ENCODE measurements around the gene MARCHF10.

The MARCHF10 gene

GRCh38 chr17:62809656-62810055, 1.5 kb upstream of the MARCHF10 start:
- no peak overlapping the region for H3K23ac ChIP-seq (ENCODE audit: low read length in 2 of 2)
- no peak overlapping the region for H3K27ac ChIP-seq (ENCODE audit: low read length, poor library complexity, severe bottlenecking)

GRCh38 chr17:62808576-62808970, 459 bp upstream of the MARCHF10 start:
- no peak overlapping the region for H2AK5ac ChIP-seq (ENCODE audit: low read length, severe bottlenecking)
- no peak overlapping the region for H2BK5ac ChIP-seq (ENCODE audit: low read depth, low read length, poor library complexity, severe bottlenecking)
- no peaks in the 10 kb centered on the region for H3K36me3 ChIP-seq (ENCODE audit: control insufficient read depth in 1 of 2, insufficient read depth in 2 of 2, low read depth in 1 of 2, low read length in 2 of 2)
- H2BK12ac ChIP-seq (ENCODE audit: low read length in 2 of 2) = no peak overlapping the region
- H4K91ac ChIP-seq (ENCODE audit: low read length) = no peak overlapping the region
- no peak for DNase-seq
- H3K4ac ChIP-seq (ENCODE audit: low read depth in 1 of 2, low read length in 2 of 2) = no peak overlapping the region
- no peak overlapping the region for H2BK15ac ChIP-seq (ENCODE audit: low read depth, poor library complexity, severe bottlenecking)
- no peaks in the 10 kb centered on the region for H3K79me1 ChIP-seq (replicated peaks; ENCODE audit: low read length, poor library complexity, severe bottlenecking)
- no peak overlapping the region for H2BK120ac ChIP-seq (ENCODE audit: low read depth, low read length)
- H2AFZ ChIP-seq (ENCODE audit: low read depth, low read length) = no peak overlapping the region
- no peak overlapping the region for H3K14ac ChIP-seq (ENCODE audit: low read length in 2 of 2)
- H3K27me3 ChIP-seq (ENCODE audit: control insufficient read depth in 1 of 2, insufficient read depth in 1 of 2, low read length in 2 of 2) = peaks cover 0 to 4% of the 10 kb centered on the region in 2 experiments
- H3K27ac ChIP-seq (ENCODE audit: low read length, poor library complexity, severe bottlenecking) = no peak overlapping the region
- no peak overlapping the region for H4K8ac ChIP-seq (ENCODE audit: low read length)
- WGBS = 81% methylated on average over 10 of the region's 10 CpGs
- no peak overlapping the region for H3K4me3 ChIP-seq (ENCODE audit: insufficient read depth in 1 of 2, low read depth in 1 of 2, low read length in 2 of 2)
- H3K4me1 ChIP-seq (ENCODE audit: control insufficient read depth, insufficient read depth, low read depth, low read length) = peaks cover 12% of the 10 kb centered on the region
- peak overlapping the region; percentile 87 for H3K4me2 ChIP-seq (ENCODE audit: low read length, poor library complexity, severe bottlenecking)
- no peak overlapping the region for H3K18ac ChIP-seq (ENCODE audit: low read depth in 1 of 2, low read length in 2 of 2)
- peaks cover 5% of the 10 kb centered on the region for H3K9me3 ChIP-seq (ENCODE audit: control insufficient read depth, low read length)
- no peak overlapping the region for H3K9ac ChIP-seq (ENCODE audit: low read length)
- no peak overlapping the region for H3K23ac ChIP-seq (ENCODE audit: low read length in 2 of 2)

More at GRCh38 chr17:62809656-62810055, 1.5 kb upstream of the MARCHF10 start:
- Histone ChIP-seq H3K4me3 (ENCODE audit: insufficient read depth in 1 of 2, low read depth in 1 of 2, low read length in 2 of 2) (no peak overlapping the region), H3K18ac (ENCODE audit: low read depth in 1 of 2, low read length in 2 of 2) (no peak overlapping the region), H3K4me1 (ENCODE audit: control insufficient read depth, insufficient read depth, low read depth, low read length) (peaks cover 12% of the 10 kb centered on the region), H2BK12ac (ENCODE audit: low read length in 2 of 2) (no peak overlapping the region), H3K9ac (ENCODE audit: low read length) (no peak overlapping the region), H3K4ac (ENCODE audit: low read depth in 1 of 2, low read length in 2 of 2) (no peak overlapping the region), H2BK15ac (ENCODE audit: low read depth, poor library complexity, severe bottlenecking) (no peak overlapping the region), H2BK120ac (ENCODE audit: low read depth, low read length) (no peak overlapping the region), H2AFZ (ENCODE audit: low read depth, low read length) (no peak overlapping the region), H3K79me1 (replicated peaks; ENCODE audit: low read length, poor library complexity, severe bottlenecking) (no peaks in the 10 kb centered on the region), H3K4me2 (ENCODE audit: low read length, poor library complexity, severe bottlenecking) (no peak overlapping the region), H4K91ac (ENCODE audit: low read length) (no peak overlapping the region), H3K9me3 (ENCODE audit: control insufficient read depth, low read length) (peaks cover 5% of the 10 kb centered on the region), H3K36me3 (ENCODE audit: control insufficient read depth in 1 of 2, insufficient read depth in 2 of 2, low read depth in 1 of 2, low read length in 2 of 2) (no peaks in the 10 kb centered on the region), H3K14ac (ENCODE audit: low read length in 2 of 2) (no peak overlapping the region), H2AK5ac (ENCODE audit: low read length, severe bottlenecking) (no peak overlapping the region), H2BK5ac (ENCODE audit: low read depth, low read length, poor library complexity, severe bottlenecking) (no peak overlapping the region), H3K27me3 (ENCODE audit: control insufficient read depth in 1 of 2, insufficient read depth in 1 of 2, low read length in 2 of 2) (peaks cover 0 to 4% of the 10 kb centered on the region in 2 experiments), H4K8ac (ENCODE audit: low read length) (no peak overlapping the region)
- WGBS = 86% methylated on average over 4 of the region's 4 CpGs
- DNase-seq = no peak

GRCh38 chr17:62805234-62805633, 2.9 kb downstream of the MARCHF10 start:
- no peak overlapping the region for H3K9ac ChIP-seq (ENCODE audit: low read length)
- DNase-seq = no peak
- no peak overlapping the region for H2BK12ac ChIP-seq (ENCODE audit: low read length in 2 of 2)
- peaks cover 0 to 19% of the 10 kb centered on the region in 2 experiments for H3K27me3 ChIP-seq (ENCODE audit: control insufficient read depth in 1 of 2, insufficient read depth in 1 of 2, low read length in 2 of 2)
- no peak overlapping the region for H3K18ac ChIP-seq (ENCODE audit: low read depth in 1 of 2, low read length in 2 of 2)
- no peak overlapping the region for H3K27ac ChIP-seq (ENCODE audit: low read length, poor library complexity, severe bottlenecking)
- H3K4me1 ChIP-seq (ENCODE audit: control insufficient read depth, insufficient read depth, low read depth, low read length) = peaks cover 15% of the 10 kb centered on the region
- no peaks in the 10 kb centered on the region for H3K79me1 ChIP-seq (replicated peaks; ENCODE audit: low read length, poor library complexity, severe bottlenecking)
- H3K9me3 ChIP-seq (ENCODE audit: control insufficient read depth, low read length) = no peaks in the 10 kb centered on the region
- H3K23ac ChIP-seq (ENCODE audit: low read length in 2 of 2) = no peak overlapping the region
- H2BK5ac ChIP-seq (ENCODE audit: low read depth, low read length, poor library complexity, severe bottlenecking) = no peak overlapping the region
- H3K4ac ChIP-seq (ENCODE audit: low read depth in 1 of 2, low read length in 2 of 2) = no peak overlapping the region
- no peak overlapping the region for H4K91ac ChIP-seq (ENCODE audit: low read length)
- H4K8ac ChIP-seq (ENCODE audit: low read length) = no peak overlapping the region
- H2AFZ ChIP-seq (ENCODE audit: low read depth, low read length) = no peak overlapping the region
- H3K14ac ChIP-seq (ENCODE audit: low read length in 2 of 2) = no peak overlapping the region
- H2BK120ac ChIP-seq (ENCODE audit: low read depth, low read length) = no peak overlapping the region
- no peak overlapping the region for H3K4me2 ChIP-seq (ENCODE audit: low read length, poor library complexity, severe bottlenecking)
- no peak overlapping the region for H2BK15ac ChIP-seq (ENCODE audit: low read depth, poor library complexity, severe bottlenecking)
- no peak overlapping the region for H2AK5ac ChIP-seq (ENCODE audit: low read length, severe bottlenecking)
- no peak overlapping the region for H3K4me3 ChIP-seq (ENCODE audit: insufficient read depth in 1 of 2, low read depth in 1 of 2, low read length in 2 of 2)
- H3K36me3 ChIP-seq (ENCODE audit: control insufficient read depth in 1 of 2, insufficient read depth in 2 of 2, low read depth in 1 of 2, low read length in 2 of 2) = no peaks in the 10 kb centered on the region
- 88% methylated on average over 3 of the region's 3 CpGs for WGBS

GRCh38 chr17:62804822-62805221, 3.3 kb downstream of the MARCHF10 start:
- Histone ChIP-seq H2BK12ac (ENCODE audit: low read length in 2 of 2) (no peak overlapping the region), H3K9ac (ENCODE audit: low read length) (no peak overlapping the region), H4K8ac (ENCODE audit: low read length) (no peak overlapping the region), H2AFZ (ENCODE audit: low read depth, low read length) (no peak overlapping the region), H3K23ac (ENCODE audit: low read length in 2 of 2) (no peak overlapping the region), H4K91ac (ENCODE audit: low read length) (no peak overlapping the region), H3K14ac (ENCODE audit: low read length in 2 of 2) (no peak overlapping the region), H3K4ac (ENCODE audit: low read depth in 1 of 2, low read length in 2 of 2) (no peak overlapping the region), H2BK15ac (ENCODE audit: low read depth, poor library complexity, severe bottlenecking) (no peak overlapping the region), H3K4me3 (ENCODE audit: insufficient read depth in 1 of 2, low read depth in 1 of 2, low read length in 2 of 2) (no peak overlapping the region), H3K4me2 (ENCODE audit: low read length, poor library complexity, severe bottlenecking) (no peak overlapping the region), H3K4me1 (ENCODE audit: control insufficient read depth, insufficient read depth, low read depth, low read length) (peaks cover 15% of the 10 kb centered on the region), H3K27ac (ENCODE audit: low read length, poor library complexity, severe bottlenecking) (no peak overlapping the region), H3K18ac (ENCODE audit: low read depth in 1 of 2, low read length in 2 of 2) (no peak overlapping the region), H3K79me1 (replicated peaks; ENCODE audit: low read length, poor library complexity, severe bottlenecking) (no peaks in the 10 kb centered on the region), H2BK5ac (ENCODE audit: low read depth, low read length, poor library complexity, severe bottlenecking) (no peak overlapping the region), H3K36me3 (ENCODE audit: control insufficient read depth in 1 of 2, insufficient read depth in 2 of 2, low read depth in 1 of 2, low read length in 2 of 2) (no peaks in the 10 kb centered on the region), H2AK5ac (ENCODE audit: low read length, severe bottlenecking) (no peak overlapping the region), H3K9me3 (ENCODE audit: control insufficient read depth, low read length) (no peaks in the 10 kb centered on the region), H2BK120ac (ENCODE audit: low read depth, low read length) (no peak overlapping the region), H3K27me3 (ENCODE audit: control insufficient read depth in 1 of 2, insufficient read depth in 1 of 2, low read length in 2 of 2) (peaks cover 0 to 19% of the 10 kb centered on the region in 2 experiments)
- WGBS = 44% methylated on average over 7 of the region's 8 CpGs
- DNase-seq = peak; percentile 84

All from mesenchymal stem cell (in vitro differentiated cells and primary cell).